ENCODE measurements around the gene GID8. TPM values are rescaled to one million over a fixed set of nuclear protein-coding genes. Genes with fewer than 3 reads are reported as not detected.

GID8 gene
- total RNA-seq, 1 donor from 2014 or later, result 32.9 TPM

DNA sequence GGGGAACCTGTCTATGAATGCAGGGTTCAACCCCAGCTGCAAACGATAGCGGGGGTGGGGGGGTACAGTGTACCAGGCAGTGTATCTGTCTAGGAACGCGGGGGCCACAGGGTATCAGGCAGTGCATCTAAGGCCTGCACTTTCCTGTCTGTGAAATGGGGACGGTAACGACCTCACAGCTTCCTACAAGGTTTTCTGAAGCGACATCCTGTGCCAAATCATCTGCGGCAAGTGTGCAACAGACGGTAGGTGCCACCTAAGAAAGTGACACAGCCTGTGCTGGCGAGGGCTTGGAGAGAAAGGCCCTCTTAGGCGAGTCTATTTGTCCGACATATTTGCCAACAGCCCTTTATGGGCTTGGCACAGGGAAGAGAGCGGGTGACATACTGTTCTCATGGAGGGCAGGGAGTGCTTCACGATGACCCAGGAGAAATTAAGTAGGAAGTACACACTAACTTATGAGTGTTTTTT lies 15.5 kb upstream of the GID8 start:
- no peak for DNase-seq (ENCODE audit: low spot score)

DNA sequence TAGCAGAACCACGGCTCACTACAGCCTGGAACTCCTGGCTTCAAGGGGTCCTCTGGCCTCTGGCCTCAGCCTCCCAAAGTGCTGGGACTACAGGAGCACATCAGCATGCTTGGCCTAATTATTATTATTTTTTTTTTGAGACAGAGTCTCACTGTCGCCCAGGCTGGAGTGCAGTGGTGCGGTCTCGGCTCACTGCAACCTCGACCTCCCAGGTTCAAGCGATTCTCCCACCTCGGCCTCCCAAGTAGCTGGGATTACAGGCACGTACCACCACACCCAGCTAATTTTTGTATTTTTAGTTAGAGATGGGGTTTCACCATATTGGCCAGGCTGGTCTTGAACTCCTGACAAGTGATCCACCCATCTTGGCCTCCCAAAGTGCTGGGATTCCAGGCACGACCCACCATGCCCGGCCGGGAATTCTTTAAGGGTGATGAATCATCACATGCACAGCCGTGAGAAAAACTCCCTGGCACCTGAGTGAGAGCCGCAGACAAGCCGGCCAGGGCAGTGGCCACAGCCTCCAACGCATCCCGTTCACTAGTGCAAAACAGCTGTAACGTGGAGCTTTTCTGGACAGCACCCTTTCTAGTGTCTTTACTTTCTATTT lies 14.8 kb upstream of the GID8 start:
- DNase-seq (ENCODE audit: low spot score), result peak; percentile 59

DNA sequence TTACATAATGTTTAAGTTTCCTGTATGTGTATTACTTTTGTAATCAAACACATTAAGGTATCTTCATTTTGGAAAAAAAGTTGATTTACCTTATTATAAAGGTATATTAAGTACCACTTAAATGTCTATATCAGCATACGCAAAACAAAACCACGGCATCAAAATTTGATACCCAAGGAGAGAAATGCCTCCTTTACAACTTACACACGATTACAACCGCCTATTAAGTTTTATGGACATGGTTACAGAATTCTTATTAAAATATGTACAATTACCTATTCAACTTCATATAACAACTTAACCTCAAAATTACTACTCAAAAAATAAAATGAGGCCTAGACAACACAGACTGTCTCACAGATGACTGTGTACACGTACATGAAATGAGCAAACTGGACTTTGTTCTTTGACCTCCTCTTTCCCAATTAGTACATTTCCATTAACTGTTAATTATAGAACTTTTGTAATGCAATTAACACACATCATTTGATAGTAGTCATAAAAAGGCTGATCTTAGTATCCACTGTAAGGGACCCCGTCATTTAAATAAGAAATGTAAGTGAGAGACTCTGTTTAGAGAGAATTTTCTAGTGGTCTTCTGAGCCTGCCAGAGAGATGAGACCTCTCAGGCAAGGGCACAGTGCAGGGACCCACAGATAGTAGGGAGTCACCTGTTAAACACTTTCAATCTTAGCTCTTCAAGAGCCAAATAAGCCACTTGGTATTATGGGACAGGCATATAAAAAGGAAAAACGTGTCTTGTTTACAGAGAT lies 14.1 kb upstream of the GID8 start:
- no peak for DNase-seq (ENCODE audit: low spot score)

DNA sequence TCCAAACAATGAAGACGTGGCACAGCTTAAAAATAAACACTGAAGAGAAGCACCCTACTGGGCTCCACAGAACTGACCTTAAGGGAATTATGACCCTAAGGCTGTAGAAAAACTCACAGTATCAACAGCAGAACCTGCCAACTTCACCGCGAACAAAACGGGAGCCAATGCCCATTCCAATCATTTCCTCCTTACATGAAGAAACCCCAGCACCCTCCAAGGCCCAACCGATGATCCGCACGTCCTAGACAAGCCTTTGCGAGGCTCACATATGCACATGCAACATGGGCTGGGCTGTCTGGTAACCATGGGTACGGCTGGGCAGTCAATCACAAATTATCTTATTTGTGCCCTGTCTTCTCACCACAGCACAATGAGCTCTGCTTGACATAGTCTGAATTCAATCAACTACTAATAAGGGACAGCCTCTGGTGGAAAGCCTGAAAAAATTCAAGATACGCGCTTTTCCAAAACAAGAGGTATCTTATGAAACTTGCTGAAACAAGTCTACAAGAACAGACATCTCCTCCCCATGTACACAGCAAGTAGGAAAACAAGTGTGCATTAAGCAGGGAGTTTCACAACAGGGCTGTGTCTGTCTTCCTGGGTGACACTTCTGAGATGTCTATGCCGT lies 13.4 kb upstream of the GID8 start:
- DNase-seq (ENCODE audit: low spot score), result no peak

DNA sequence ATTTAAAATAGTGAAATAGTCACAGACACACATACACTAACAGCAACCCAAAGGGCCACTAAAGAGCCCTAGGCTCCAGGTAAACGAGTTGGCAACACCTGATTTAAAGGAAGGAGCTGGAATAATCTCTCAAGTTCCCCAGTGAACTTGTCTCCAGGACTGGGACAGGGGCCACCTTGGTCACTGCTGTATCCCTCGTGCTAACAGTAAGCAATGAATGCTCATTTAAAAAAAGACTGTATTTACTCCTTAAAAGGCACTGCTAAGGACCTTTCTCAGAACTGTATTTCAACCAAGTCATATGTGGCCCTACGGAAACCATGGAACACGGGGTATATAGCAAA lies 12.9 kb upstream of the GID8 start:
- DNase-seq (ENCODE audit: low spot score), result no peak

DNA sequence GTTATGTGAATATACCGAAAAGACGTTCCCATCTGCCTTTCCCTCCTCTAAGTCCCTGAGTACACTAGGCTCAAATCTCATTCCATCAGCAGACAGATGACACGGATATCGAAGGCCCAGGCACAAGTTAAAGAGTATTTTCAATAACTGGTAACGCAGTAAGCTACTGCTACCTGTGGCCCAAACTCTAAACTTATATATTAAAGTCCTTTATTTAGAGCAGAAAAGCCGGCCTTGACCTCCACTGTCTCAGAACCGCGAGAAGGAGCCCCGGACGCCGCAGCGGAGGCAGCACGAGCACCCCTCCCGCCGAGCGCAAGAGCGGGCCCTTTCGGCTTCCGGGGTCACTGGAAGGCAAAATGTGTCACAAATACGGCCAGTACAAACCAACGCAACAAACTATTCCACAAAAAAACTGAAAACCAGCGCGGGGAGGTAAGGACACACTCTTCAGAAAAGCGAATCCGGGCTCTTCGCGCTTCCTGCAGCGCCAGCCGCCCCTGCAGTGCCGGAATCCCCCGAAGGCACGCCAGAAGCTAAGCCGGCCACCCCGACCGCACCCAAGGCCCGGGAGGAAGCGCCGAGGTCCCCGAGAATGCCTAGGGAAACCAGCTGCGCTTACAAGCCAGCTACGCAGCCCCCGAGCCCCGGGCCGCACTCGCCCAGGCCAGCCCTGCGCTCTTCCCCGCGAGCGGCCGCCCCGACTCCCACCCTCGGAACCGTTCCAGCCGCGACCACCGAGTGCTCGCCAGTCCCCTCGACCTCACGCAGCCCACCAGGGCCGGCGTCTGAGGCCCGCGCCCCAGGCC lies 12.3 kb upstream of the GID8 start:
- peak; percentile 33 for DNase-seq (ENCODE audit: low spot score)

DNA sequence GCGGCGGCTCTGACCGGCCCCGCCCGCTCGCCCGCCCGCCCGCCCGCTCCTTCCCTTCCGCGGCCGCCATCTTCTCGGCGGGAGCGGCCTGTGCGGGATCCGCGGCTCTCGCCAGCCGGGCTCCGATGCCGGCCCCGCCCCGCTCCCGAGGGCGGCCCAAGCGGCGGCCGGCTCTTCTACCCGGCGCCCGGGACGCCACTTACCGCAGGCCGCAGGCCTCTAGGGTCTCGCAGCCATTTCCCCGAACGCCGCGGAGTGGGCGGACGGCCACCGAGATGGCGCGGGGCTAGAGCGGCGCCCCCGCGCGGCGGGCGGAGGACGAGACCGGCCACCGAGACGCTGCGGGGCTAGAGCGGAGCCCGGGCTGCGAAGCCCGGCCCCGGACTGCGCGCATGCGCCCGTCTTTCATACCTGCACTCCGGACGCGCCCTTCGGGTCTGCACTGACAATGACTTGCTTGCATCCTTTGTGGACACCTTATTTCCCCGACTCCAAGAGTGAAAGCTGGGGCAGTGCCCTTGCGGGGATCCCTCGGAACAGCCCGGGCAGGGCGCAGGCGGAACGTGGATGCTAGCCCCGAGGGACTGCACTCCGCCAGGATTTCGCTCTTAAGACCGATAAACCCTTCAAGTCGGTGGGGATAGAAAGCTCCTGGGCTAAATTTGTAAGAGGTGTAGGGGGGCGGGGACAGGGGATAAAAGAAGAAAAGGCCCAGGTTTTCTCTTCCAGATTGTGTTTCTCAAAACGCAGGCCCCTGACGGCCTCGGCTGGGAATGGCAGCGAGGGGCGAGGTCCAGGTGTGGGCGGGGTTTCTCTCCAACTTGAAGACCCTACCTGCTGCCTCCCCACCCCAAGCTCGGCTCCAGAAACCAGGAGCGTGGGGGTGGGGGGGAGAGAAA lies 11.5 kb upstream of the GID8 start, which contains the start of gene DIDO1:
DIDO1 (minus strand) TSS at position 277 of the 899 bp plus-strand sequence.
- peak; percentile 89 for DNase-seq (ENCODE audit: low spot score)

DNA sequence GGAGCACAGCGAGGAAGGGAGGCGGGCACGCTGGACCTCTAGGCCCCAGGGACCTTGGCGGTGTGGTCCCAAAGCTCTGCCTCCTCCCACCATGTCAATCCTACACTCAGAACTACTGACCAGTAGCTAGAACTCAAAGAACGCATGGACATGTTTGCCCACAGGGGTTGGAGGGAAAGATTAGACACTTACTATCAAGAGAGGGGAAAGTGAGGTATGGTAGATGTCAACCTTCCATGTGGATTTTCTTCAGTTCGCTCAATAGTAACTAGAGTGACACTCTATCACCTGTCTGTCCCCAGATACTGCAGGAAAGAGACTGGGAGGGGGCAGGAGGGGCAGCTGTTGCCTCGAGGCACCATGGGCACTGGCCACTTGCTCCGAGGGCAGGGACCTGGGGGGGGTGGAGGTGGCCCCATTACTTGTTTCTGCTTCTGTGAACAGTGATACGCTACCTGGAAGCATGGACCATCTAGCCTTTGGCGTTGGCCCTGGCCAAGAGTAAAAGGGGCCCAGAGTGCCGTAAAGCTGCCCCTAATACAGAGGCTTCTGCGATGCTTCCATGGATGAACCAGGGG lies 10.7 kb upstream of the GID8 start:
- no peak for DNase-seq (ENCODE audit: low spot score)

DNA sequence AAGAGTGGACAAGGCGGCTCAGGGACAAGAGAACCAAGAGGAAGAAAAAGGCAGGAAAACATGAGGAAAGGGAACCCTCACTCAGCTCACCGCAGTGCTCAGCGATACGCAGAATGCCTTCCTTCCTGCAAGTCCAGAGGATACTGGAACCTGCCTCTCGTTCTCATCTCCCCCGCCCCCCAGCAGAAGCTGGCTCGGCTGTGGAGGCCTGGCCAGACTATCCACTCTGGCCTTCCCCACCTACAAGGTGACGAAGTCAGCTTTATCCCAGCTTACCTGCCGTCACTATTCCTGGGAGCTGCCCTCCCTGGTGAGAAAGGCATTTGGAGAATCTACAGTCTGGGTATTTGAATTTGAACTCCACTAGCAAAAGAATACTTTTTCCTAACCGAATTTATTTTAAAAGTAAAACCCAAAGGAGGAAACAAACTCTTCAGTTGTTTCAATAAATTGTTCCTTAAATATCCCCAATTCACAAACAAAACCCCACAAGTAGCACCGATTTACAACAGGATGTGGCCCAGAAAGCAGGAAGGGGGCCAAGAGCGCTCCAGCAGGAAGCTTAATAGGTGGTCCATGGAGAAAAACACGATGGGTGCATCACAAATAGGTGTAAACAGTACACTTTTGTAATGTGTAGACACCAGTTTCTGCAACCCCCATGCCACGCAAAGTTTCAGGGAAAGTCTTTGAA lies 9.6 kb upstream of the GID8 start:
- no peak for DNase-seq (ENCODE audit: low spot score)

DNA sequence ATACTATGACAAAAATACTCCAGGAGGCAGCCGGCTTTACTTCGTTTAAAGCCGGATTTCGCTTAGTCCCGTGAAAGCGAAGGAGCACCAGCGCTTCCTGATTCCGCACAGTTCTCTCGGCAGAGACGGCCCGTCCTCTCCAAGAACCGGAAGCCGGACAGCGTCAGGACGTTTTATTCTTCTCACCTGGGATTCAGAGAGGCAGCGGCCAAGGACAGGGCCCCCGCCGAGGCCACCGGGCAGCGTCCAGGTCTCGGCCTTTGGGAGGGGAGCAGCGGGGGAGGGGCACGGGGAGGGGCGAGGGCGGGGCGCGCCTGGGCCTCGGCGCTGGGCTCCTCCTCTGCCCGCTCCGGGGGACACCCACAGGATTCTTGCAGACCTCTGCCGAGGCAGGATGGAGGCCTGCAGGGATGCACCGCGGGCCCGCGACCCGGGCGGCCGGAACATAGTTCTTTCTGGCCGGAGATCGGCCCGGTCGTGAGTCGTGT lies 8.9 kb upstream of the GID8 start:
- peak; percentile 50 for DNase-seq (ENCODE audit: low spot score)

DNA sequence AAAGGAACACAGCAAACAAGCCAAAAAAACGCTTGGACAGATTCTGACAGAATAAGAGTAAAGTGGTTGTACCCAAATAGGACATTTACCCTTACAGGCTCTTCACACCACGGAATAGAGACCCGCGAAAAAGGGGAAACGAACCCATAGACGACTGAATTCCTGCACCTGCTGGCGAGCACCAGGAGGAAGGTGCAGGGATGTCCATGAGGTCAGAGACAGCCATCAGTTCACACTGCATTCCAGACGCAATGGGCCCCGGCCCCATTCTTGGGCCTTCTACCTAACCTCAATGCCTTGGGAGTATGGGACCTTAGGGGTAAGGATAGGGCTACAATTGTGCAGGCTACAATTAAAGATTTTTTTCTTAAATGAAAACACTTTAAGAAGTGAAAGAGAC lies 6.5 kb upstream of the GID8 start:
- no peak for DNase-seq (ENCODE audit: low spot score)

DNA sequence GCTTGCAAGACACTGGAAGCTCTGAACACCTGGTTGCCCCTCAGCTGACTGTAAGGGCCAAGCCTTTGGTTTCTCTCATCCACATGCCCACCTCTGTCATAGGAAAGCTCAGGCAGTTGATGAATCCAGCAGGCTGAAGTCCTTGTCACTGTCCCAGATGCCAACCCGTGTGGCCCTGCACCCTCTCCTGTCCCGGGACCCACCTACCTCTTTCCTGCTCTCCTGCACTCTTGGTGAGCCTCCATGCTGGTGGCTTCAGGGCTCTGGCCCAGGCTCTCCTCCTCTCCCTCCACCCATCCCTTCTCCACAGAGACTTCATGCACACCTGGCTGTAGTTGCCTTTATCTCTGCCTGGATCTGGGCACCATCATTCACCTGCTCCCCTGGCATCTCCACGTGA lies 4.0 kb upstream of the GID8 start:
- no peak for DNase-seq (ENCODE audit: low spot score)

DNA sequence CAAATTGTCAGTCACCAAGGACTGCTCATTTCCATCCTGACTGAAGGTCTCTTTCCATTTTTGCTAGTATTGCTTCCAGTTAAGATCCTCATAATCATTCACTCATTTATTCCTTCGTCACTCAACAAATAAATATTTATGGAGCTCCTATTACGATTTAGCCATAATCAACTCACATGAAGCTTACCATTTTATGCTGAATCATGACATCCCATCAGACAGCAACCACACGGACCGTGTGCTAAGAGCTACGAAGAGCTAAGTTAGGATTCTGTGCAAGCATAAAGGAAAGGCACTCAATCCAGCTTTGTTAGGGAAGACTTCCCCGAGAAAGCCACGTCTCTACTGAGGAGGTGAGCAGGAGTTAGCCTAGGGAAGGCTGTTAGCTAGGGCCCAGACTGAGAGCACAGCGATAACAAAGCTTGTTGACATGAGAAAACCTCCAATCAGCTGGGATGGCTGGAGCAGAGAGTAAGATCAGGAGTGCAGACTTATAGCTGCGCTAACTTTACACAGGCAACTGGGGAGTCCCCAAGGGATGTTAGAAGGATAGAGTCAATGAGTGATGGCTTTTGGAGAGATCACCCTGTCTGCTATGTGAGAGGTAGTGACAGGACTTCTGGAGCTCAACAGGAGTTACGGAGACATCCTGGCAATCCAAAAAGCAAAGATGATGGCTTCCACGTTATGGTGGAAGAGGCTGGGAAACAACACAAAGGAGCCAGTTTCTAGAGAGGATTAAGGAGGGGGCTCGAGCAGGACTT lies 2.6 kb upstream of the GID8 start:
- DNase-seq (ENCODE audit: low spot score), result no peak

DNA sequence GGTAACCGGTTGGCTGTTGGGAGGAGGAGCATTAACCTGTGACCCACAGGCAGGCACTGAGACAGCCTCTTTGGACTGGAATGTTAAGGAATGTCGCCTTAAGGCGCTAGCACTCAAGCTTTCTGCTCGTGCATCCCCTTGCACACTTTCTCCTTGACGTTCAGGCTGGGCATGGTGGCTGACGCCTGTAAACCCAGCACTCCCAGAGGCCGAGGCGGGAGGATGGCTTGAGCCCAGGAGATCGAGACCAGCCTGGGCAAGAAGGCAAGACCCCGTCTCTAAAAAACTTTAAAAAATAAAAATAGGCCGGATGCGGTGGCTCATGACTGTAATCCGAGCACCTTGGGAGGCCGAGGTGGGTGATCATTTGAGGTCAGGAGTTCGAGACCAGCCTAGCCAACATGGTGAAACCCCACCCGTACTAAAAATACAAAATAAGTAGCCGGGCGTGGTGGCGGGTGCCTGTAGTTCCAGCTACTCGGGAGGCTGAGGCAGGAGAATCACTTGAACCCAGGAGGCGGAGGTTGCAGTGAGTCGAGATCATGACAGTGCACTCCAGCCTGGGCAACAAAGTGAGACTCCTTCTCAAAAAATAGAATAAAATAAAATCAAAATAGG lies 1.9 kb upstream of the GID8 start:
- DNase-seq (ENCODE audit: low spot score), result no peak

DNA sequence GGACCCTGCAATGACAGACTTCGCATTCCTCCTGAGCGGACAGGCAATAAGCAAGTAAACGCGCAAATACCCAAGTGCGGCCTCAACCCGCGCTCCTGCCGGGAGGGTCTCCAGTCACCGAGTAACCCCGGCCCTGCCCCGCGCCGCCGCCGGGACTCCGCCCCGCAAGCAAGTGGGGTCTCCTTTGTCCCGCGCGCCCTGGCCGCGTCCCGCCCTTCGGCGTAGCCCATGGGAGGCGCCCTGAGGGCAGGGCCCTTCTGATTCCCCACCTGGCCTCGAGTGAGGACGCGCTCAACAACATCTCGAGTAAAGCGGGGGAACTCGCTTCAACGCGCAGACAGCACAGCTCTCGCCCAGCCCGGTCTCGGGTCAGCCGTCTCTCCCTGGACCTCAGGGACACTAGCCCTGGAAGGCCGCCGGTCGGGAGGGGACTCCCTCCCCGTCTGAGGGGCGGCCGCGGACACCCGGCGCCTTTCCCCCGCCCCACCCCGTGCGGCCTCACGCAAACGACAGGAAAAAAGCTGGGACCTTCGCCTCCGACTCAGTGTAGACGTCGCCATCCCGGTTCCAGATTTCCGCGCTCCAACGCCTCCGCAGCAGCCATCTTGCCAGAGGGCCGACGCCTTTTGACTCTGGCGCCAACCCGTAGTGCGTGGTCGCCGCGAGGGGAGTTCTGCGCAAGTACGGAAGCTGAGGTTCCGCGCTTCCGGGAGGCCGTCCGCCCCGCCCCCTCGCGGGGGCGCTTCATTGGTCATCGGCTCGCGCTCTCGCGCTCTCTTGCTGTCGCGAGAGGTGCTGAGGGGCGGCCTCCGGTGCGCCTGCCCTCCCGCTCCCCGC lies 461 bp upstream of the GID8 start:
- DNase-seq (ENCODE audit: low spot score), result peak; percentile 98

DNA sequence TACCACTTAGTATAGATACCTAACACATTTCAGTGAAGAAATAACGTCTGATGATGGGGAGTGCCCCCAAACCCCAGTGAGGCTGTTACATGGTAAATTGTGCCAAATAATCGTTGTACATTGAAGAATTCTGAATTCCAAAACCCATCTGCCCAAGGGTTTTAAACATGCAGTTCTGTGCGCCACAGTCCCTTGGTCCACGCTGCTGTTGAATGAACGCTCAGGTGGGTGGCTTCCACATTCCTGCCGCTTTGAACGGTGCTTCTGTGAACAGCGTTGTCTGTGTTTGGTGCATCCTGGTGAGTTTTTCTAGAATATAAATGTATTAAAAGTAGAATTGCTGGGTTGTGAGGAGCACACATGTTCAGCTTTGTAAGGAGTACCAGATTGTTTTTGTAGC lies 2.9 kb downstream of the GID8 start:
- DNase-seq (ENCODE audit: low spot score), result no peak

DNA sequence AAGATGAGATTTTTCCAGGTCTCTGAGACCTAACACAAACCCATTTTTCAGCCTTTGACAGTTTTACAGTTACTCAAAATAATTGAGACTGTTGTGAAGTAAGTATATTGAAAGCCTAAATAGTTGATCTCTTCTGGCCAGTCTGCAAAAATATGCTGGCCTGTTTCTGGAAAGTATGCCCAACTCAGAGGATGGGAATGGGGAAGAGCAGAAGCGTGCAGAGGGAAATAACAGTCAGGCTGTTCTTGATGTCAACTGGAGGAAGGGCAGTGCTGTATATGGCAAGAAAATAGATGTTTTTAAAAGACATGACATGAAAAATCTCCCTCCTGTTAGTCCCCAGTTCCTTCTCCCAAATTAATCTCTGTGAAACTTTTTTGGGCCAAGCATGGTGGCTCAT lies 3.8 kb downstream of the GID8 start:
- DNase-seq (ENCODE audit: low spot score), result no peak

DNA sequence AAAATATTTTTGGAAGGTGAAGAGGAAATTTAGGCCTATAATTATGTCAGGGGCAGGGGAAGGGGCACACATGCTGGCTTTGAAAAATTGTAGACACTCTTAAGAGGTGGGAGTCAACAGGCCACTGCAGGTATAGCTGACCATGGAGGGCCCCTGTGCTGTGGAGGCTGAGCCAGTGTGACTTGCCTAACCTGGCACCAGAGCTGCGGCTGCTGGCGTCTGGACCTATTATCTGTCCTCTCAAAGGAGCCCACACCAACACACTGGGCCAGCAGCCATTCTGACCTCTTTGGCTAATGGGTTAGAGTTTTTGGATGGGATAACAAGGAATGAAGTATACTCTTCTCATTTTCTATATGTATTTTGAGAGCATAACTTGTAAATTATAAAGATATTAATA lies 4.5 kb downstream of the GID8 start:
- no peak for DNase-seq (ENCODE audit: low spot score)

All from mucosa of gallbladder (tissue), 1 donor.